GM12892 (cell line): ENCODE measurements around the gene PLPPR3.

ENCODE experiments used
- DNase-seq: peaks from one replicate; pipeline ENCODE4 v3.0.0; 2011; ENCODE audit not compliant: insufficient read length
- FAIRE-seq: peaks from 2 replicates; lab custom pipeline; 2011; peaks lifted over from hg19 to GRCh38; lab: Jason Lieb, UNC
- POLR2A ChIP-seq: IDR thresholded peaks from 2 replicates; pipeline ENCODE4 v1.6.1; 2011; ENCODE audit warnings: low read depth, low read length, control low read depth
- POLR2AphosphoS5 ChIP-seq: IDR thresholded peaks from 2 replicates; pipeline ENCODE4 v1.6.1; 2011; ENCODE audit warnings: low read depth, low read length, control low read depth
- TAF1 ChIP-seq: IDR thresholded peaks from 2 replicates; pipeline ENCODE4 v1.6.1; 2011; ENCODE audit warnings: low read depth, mild to moderate bottlenecking, control low read depth, low read length, borderline replicate concordance

The PLPPR3 gene

DNA sequence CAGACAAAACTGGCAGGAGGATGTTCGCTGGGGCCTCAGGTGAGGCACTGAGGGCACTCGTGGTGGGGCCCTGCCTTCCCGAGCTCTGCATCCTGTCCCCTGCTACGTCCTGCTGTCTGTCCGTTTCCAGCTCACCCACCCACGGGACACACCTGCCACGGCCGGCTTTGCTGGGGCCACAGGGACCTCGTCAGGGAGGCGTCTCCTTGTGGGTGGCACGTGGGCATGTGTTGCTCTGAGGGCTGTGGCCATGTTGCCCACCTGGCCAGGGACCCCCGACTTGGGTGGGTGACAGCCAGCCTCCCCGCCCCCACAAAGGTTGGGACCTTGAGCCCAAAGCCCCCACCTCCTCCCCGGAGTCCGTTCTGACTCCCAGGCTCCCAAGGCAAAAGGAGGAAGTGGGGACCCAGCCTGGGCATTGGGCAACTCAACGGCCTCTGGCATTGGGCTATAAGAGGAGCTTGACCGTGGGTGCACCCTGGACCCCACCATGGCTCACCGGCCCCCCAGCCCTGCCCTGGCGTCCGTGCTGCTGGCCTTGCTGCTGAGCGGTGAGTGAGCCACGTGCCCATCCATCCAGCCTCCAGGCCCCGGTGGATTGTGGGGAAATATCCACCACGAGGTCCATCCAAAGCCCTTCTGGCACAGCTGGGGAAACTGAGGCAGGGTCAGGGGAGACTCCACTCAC, 18.9 kb upstream of the PLPPR3 start, which contains the start of gene PRTN3:
TSS of gene PRTN3 (plus strand) at position 481 of the 688 bp plus-strand sequence. CDS start at position 491, 10 bp downstream.
- TF ChIP-seq POLR2A, result no peak
- no peak for TF ChIP-seq POLR2AphosphoS5
- TF ChIP-seq TAF1, result no peak
- no peak for FAIRE-seq
- no peak for DNase-seq

DNA sequence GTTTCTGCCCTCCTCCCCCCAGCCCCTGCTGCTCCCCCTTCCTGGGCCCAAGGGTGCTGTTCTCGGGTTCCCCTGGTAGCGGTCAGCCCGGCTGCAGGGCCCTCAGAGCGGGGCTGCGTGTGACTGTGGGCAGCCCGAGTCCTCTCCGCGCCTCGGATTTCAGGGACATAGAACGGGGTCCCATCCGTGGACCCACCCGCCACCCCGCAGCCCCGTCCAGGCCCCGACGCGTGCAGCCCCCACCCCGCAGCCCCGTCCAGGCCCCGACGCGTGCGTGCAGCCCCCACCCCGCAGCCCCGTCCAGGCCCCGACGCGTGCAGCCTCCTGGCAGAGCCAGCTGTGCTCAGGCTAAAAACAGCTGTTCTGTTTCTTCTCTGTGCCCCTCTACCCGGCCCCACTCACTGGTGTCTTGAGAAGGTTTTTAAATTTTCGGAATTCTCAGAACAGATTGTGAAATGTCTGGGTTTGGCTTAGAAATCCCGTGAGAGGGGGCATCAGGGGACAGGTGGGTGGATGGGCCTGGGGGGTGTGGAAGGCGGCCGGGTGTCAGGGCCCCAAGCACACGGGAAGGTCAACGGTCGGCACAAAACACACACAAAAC, 13.6 kb upstream of the PLPPR3 start:
- no peak for FAIRE-seq
- no peak for TF ChIP-seq POLR2A
- TF ChIP-seq POLR2AphosphoS5, result no peak
- no peak for TF ChIP-seq TAF1
- DNase-seq, result no peak

DNA sequence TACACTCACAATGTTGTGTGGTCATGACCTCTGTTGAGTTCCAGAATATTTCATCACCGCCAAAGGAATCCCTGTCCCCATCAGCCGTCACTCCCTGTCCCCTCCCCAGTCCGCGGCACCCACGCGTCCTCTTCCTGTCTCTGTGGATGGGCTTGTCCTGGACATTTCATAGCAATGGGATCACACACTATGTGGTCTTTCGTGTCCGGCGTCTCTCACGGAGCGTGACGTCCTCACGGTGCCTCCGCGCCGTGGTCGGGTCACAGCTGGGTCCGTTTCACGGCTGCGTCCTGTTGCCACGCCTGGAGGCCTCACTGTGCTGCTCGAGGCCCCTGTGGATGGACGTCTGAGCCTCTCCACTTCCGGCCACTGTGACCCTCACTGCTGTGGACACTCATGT, 12.5 kb upstream of the PLPPR3 start:
- DNase-seq, result no peak
- no peak for TF ChIP-seq POLR2AphosphoS5
- no peak for FAIRE-seq

DNA sequence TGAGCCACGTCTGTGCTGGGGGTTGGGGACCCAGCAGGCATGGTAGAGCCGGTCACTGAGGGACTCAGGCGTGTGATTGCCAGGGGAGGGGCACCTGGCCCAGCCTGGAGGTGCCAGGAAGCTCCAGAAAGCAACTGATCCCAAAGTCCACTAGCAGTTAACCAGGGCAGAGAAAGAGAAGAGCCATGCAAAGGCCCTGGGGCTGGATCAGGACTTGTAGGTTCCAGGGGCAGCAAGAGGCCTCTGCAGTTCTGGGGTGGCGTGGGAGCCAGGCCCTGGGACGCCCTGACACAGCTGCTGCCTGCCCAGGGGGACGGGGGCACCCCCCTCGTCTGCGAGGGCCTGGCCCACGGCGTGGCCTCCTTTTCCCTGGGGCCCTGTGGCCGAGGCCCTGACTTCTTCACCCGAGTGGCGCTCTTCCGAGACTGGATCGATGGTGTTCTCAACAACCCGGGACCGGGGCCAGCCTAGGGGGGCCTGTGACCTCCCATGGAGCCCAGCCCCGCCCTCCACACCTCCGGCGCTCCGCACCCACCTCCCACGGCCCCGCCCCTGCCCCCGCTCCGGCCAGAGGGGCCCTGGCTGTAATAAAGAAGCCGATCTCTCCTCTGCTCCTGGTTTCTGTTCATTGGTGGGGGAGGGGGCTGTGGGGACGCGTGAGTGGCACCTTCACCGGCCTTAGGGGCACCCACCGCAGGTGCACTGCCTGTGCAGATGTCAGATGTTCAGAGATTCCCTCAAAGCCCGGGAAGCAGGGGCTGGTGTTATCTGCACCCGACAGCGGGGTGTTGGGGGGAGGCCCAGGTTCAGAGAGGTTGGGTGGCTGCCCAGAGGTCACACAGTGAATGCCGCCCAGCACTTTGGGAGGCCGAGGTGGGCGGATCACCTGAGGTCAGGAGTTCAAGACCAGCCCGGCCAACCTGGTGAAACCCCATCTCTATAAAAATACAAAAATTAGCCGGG, 9.9 kb upstream of the PLPPR3 start:
- no peak for FAIRE-seq
- TF ChIP-seq TAF1, result no peak
- no peak for TF ChIP-seq POLR2AphosphoS5
- TF ChIP-seq POLR2A, result no peak
- DNase-seq, result no peak

DNA sequence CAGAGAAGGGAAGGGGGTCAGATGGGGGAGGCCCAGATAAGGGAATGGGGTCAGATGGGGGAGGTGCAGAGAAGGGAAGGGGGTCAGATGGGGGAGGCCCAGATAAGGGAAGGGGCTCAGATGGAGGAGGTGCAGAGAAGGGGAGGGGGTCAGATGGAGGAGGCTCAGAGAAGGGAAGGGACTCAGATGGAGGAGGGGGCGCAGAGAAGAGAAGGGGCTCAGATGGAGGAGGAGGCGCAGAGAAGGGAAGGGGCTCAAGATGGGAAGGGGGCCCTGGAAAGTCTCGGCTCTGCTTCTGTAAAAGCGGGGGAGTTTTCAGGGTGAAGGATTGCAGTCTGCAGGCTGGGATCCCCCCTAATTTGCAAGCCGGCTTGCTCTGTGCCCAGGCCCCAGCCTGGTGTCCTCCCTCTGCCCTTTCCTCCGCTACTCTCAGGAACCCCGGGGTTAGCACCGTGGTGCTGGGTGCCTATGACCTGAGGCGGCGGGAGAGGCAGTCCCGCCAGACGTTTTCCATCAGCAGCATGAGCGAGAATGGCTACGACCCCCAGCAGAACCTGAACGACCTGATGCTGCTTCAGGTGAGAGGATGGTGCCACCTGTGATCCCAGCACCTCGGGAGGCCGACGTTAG, 7.5 kb upstream of the PLPPR3 start:
- FAIRE-seq, result no peak
- no peak for DNase-seq

DNA sequence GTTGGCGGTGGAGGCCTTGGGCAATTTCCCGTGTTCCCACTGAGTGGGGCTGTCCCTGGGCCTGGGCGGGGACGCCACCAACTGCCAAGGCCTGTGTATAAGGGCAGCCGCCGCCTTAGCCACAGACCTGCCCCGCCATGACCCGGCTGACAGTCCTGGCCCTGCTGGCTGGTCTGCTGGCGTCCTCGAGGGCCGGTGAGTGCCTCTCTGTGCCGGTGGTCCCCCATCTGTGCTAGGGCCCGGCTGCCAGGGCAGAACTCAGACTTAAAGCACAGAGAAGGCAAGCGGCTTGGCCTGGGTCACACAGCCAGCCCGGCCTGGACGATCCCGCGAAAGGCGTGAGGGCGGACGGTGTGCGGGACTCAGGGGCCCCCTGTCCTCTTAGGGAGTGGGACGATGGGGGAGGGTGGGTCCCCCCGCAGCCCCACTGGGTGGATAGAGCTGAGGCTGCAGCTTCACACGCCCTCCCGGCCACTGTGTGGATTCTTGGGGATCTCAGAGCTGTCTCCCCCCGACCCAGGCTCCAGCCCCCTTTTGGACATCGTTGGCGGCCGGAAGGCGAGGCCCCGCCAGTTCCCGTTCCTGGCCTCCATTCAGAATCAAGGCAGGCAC, 6.1 kb upstream of the PLPPR3 start, which contains the start of gene AZU1:
TSS of gene AZU1 (plus strand) at position 128 of the 612 bp plus-strand sequence. CDS start at position 138, 10 bp downstream.
- no peak for FAIRE-seq
- no peak for TF ChIP-seq TAF1
- no peak for TF ChIP-seq POLR2A
- TF ChIP-seq POLR2AphosphoS5, result no peak
- DNase-seq, result no peak

More for the DNA sequence above, 7.5 kb upstream of the PLPPR3 start:
- TF ChIP-seq POLR2AphosphoS5, result no peak
- no peak for TF ChIP-seq TAF1
- no peak for TF ChIP-seq POLR2A

DNA sequence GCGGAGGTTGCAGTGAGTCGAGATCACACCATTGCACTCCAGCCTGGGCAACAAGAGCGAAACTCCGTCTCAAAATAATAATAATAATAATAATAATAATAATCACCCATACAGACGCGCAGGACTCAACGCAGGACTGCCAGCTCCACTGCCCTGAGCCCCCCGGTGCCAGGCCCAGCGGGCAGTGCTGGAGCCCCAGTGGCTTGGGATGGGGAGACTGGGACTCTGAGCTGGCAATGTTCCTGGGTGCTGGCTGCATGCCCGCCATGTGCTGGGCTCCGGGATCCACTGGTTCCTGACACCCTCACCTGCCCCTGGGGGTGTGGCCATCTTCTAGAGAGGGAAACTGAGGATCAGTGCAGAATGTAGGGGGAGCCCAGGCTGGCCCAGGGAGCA, 5.6 kb upstream of the PLPPR3 start:
- TF ChIP-seq POLR2A (no peak), POLR2AphosphoS5 (no peak), TAF1 (no peak)
- no peak for DNase-seq
- no peak for FAIRE-seq

DNA sequence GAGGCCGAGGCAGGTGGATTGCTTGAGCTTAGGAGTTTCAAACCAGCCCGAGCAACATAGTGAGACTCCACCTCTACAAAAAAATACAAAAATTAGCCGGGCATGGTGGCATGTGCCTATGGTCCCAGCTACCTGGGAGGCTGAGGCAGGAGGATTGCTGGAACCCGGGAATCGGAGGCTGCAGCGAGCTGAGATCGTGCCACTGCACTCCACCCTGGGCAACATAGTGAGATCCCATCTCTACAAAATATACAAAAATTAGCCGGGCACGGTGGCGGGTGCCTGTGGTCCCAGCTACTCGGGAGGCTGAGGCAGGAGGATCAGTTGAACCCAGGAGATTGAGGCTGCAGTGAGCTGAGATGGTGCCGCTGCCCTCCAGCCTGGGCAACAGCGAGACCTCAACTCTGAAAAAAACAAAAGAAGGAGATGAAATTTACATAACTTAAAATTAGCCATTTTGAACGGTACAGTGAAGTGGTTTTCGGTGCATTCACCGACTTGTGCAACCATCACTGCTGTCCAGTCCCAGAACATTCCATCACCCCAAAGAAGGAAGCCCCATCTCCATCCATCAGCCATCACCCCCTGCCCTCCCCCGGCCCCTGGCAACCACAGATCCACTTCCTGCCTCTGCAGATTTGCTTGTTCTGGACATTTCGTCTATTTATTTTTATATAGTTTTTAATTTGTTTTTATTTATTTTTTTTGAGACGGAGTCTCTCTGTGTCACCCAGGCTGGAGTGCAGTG, 4.3 kb upstream of the PLPPR3 start:
- FAIRE-seq, result no peak

DNA sequence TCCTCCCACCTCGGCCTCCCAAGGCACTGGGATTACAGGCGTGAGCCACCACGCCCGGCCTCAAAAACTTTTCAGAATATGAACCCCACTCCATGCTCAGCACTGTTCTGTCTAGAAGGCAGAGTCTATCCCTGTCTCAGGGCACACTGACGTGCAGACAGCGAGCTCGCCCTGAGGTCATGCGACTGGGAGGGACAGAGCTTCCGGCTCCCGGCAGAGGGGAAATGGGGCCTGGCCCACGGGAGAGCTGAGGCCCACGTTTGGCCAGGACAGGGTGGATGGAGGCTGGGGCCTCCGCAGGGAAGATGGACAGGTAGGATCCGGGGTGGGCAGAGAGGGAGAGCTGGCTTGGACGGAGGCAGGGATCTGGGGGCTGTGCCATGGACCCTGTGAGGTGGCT, 3.1 kb upstream of the PLPPR3 start:
- DNase-seq (no peak), FAIRE-seq (no peak)
- TF ChIP-seq POLR2AphosphoS5, result no peak
- no peak for TF ChIP-seq POLR2A
- TF ChIP-seq TAF1, result no peak

More for the DNA sequence above, 4.3 kb upstream of the PLPPR3 start:
- DNase-seq, result no peak
- TF ChIP-seq POLR2A (no peak), POLR2AphosphoS5 (no peak), TAF1 (no peak)

DNA sequence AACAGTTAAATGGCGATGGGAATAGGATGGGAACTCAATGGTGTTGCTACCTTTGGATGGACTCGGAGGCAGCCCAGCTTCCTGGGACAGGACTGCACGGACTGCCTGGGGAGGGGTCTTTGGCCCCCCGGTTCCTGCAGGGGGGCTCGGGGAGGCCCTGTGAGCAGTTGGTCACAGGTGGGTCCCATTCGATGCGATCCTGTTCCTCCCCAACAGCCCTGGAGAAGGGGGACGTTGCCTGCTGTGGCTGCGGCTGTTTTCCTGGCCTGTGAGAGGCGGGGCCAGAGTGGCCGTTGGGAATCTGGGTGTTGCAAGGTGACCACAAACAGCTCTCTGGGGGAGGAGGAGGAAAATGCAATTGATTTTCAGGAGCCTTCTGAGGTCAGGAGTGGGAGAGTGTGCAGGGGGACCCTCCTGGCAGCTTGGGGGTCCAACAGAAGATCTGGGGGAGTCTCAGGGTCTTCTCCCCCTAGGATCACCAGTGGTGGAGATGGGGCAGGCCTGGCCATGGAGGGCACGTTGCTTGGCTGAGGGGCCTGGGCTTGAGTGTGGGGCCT, 1.9 kb upstream of the PLPPR3 start:
- TF ChIP-seq TAF1, result no peak
- TF ChIP-seq POLR2AphosphoS5, result no peak
- TF ChIP-seq POLR2A, result no peak
- DNase-seq (no peak), FAIRE-seq (no peak)
